ENCODE data around the gene NEK7.
"Not testable (repeated sequence)": the region's sequence is repeated elsewhere in the genome, so short reads cannot be mapped to it uniquely, and the experiment has no call there.

NEK7 gene

GRCh38 chr1:198212675-198213074, 55.9 kb downstream of the NEK7 start:
- DNase-seq: no peak

GRCh38 chr1:198214924-198215323, 58.1 kb downstream of the NEK7 start:
- DNase-seq: no peak

GRCh38 chr1:198220428-198220827, 63.6 kb downstream of the NEK7 start:
- no peak for DNase-seq

- DNase-seq: not testable (repeated sequence)
Observed at GRCh38 chr1:198227010-198227409, 70.2 kb downstream of the NEK7 start.

GRCh38 chr1:198227454-198227853, 70.7 kb downstream of the NEK7 start:
- DNase-seq: not testable (repeated sequence)

GRCh38 chr1:198228925-198229324, 72.1 kb downstream of the NEK7 start:
- DNase-seq: no peak

- DNase-seq: no peak
Observed at GRCh38 chr1:198231779-198232178, 75.0 kb downstream of the NEK7 start.

- no peak for DNase-seq
Observed at GRCh38 chr1:198232378-198232777, 75.6 kb downstream of the NEK7 start.

- no peak for DNase-seq
Observed at GRCh38 chr1:198232940-198233675, 76.3 kb downstream of the NEK7 start.

- DNase-seq: no peak
Observed at GRCh38 chr1:198234520-198235251, 77.9 kb downstream of the NEK7 start.

GRCh38 chr1:198238121-198238520, 81.3 kb downstream of the NEK7 start:
- DNase-seq: no peak

GRCh38 chr1:198241553-198241952, 84.8 kb downstream of the NEK7 start:
- no peak for DNase-seq

GRCh38 chr1:198244772-198245171, 88.0 kb downstream of the NEK7 start:
- no peak for DNase-seq

GRCh38 chr1:198245379-198245778, 88.6 kb downstream of the NEK7 start:
- no peak for DNase-seq

- DNase-seq: no peak
Observed at GRCh38 chr1:198246337-198246736, 89.5 kb downstream of the NEK7 start.

GRCh38 chr1:198253259-198253658, 96.5 kb downstream of the NEK7 start:
- no peak for DNase-seq

GRCh38 chr1:198253668-198254067, 96.9 kb downstream of the NEK7 start:
- DNase-seq: no peak

- no peak for DNase-seq
Observed at GRCh38 chr1:198254521-198254920, 97.7 kb downstream of the NEK7 start.

- no peak for DNase-seq
Observed at GRCh38 chr1:198254948-198255347, 98.2 kb downstream of the NEK7 start.

GRCh38 chr1:198255784-198256183, 99.0 kb downstream of the NEK7 start:
- DNase-seq: no peak

GRCh38 chr1:198258491-198258890, 101.7 kb downstream of the NEK7 start:
- no peak for DNase-seq

- DNase-seq: no peak
Observed at GRCh38 chr1:198259333-198260074, 102.7 kb downstream of the NEK7 start.

- DNase-seq: no peak
Observed at GRCh38 chr1:198261886-198262285, 105.1 kb downstream of the NEK7 start.

- no peak for DNase-seq
Observed at GRCh38 chr1:198263186-198263585, 106.4 kb downstream of the NEK7 start.

All from stimulated activated CD4-positive, alpha-beta T cell treated with anti-CD3 and anti-CD28 coated beads, Interleukin-2, amount 100 ng/mL, for 48 hours (primary cell).